GM19328 (cell line): ENCODE data around the gene ALKBH7.
"Not testable (repeated sequence)": the region's sequence is repeated elsewhere in the genome, so short reads cannot be mapped to it uniquely, and the experiment has no call there.

Source experiments
- ATAC-seq: cut with Tn5 transposase; IDR thresholded peaks from one replicate; pipeline ENCODE4 v1.9.1; 2021; ENCODE audit warnings: mild to moderate bottlenecking, moderate library complexity; ENCODE audit not compliant: unreplicated experiment

ALKBH7 gene

DNA sequence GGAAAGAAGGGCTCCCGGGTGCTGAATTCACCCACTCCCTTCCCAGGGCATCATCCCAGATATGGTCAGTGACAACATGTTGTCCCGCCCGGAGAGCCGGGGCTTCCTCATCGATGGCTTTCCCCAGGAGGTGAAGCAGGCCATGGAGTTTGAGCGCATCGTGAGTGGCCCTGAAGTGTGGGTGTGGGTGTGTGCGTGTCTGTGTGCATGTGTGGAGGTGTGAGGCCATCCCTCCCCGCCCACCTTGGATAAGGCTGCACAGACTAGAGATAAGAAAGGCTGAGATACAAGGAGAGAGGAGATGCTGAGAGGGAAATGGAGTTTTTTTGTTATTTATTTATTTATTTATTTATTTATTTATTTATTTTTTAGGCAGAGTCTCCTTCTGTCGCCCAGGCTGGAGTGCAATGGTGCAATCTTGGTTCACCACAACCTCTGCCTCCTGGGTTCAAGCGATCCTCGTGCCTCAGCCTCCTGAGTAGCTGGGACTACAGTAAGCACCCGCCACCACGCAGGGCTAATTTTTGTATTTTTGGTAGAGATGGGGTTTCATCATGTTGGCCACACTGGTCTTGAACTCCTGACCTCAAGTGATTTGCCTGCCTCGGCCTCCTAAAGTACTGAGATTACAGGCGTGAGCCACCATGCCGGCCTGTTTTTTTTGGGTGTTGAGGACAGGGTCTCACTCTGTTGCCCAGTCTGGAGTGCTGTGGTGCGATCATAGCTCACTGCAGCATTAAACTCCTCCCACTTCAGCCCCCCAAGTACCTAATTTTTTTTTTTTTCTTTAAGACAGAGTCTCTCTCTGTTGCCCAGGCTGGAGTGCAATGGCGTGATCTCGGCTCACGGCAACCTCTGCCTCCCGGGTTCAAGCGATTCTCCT lies 27.7 kb downstream of the ALKBH7 start:
- ATAC-seq: not testable (repeated sequence)

DNA sequence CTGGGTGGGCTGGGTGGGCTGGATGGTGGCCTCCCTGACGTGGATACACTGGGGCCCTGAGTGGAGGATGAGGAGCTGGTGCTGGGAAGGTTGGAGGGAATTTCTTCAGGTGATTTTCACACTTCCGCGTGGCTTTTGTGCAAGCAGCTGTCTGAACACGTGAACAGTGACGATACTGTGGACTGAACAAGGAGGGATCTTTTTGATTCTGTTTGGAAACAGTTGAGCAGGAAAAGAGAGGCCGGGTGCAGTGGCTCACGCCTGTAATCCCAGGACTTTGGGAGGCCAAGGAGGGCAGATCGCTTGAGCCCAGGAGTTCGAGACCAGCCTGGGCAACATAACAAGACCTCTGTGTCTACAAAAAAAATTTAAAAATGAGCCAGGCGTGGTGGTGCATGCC lies 29.5 kb downstream of the ALKBH7 start:
- ATAC-seq: no peak

DNA sequence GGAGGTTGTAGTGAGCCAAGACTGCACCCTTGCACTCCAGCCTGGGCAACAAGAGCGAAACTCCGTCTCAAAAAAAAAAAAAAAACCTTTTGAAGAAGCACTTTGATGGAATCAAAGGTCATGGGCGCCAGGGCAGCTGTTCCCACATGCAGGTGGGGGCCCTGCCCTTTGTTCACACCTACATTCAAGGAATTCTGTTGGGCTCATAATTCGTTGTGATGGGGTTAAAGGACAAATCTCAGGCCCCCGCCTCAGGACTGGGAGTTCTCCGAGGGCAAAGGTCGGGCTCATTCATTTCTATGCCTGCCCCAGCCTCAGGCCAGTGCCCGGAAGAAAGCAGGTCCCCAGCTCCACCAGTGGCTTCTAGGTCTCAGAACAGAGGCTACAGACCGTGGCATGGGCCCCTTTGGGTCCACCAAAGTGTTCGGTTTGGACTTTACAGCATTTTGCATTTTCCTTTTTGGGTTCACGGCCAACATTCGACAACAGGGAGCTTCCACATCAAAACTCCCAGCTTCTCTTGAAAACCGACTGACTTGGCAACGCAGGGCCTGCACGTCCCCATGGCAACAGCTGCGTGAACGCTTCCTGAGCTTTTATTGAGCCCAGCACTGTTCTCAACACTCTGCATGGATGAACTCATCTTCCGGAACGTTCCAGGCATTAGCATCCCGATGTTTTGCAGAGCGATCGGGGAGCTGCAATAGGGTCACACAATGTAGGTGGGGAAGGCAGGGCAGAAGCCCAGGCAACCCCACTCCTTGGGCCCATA lies 30.4 kb downstream of the ALKBH7 start:
- ATAC-seq: no peak

DNA sequence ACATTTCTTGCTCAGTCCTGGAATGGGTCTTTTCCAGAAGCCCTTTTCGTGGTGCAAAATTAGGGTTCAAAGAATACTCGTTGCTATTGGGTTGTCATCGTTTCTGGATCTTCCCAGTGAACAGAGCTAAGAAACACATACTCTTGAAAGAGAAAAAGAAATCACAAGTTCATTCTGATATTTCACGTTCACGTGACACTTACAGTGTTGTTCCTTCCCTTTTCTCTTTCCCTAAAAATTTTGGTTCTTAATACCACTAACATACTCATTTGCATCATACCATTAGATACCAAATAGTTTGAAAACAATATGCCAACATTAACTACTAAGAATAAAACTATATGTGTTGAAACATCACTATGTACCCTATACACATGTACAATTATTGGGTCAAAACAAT lies 33.8 kb downstream of the ALKBH7 start:
- no peak for ATAC-seq

DNA sequence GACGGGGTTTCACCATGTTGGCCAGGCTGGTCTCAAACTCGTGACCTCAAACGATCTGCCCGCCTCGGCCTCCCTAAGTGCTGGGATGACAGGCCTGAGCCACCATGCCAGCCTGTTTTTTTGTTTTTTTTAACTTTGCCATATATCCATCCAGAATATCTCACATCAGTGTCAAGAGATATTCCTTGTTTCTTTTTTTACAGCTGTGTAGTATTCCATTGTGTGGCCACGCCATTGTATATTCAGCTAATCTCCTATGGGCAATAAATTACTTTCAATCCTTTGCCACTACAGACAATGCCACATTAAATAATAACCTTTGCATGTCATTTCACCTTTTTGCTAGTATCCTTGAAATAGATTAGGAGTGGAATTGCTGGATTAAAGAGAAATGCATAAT lies 36.8 kb downstream of the ALKBH7 start:
- no peak for ATAC-seq

DNA sequence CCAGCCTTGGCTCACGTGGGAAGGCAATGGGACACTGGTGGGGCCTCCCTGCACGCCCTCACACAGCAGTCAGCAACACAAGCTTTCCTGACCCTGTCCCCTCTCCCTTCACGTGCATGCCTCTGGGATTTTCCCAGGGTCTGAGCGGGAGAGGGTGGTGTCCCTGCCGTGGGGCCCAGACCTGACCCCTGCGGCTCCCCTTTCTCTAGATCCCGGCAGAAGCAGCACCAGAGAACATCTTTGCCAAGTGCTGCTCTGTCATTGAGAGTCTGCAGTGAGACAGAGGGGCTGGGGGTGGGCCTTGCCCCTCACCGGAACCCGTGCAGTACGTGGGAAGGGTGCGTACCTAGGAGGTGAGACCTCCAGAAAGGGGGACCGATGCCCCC lies 39.5 kb downstream of the ALKBH7 start:
- no peak for ATAC-seq

DNA sequence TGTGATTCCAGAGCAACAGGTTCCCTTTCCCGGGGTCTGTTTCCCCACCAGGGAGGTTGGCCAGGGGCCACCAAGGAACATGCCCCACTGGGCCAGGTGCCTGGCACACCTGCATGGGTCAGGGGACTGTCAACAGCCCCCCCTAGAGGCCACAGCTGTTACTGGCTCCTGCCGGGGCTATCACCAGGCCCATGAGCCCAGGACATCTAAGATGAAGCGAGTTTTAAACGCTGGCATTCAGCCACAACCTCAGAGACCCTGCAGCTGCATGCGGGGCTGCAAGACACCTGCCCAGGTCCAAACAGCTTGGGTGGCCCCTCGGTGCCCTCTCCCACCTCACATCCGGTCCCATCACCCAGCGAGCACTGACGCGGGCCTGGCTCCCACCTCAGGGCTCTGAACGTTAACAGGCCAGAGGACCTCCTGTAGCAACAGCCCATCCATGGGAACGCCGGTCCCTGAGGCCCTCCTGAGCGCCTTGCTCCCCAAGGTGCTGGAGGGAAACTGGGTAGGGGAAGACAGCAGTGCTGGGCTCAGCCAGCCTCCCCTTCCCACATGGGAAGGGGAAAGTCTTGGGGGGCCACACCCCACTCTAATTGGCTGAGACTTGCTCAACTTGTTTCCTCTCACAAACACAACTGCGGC lies 40.0 kb downstream of the ALKBH7 start:
- ATAC-seq: no peak

DNA sequence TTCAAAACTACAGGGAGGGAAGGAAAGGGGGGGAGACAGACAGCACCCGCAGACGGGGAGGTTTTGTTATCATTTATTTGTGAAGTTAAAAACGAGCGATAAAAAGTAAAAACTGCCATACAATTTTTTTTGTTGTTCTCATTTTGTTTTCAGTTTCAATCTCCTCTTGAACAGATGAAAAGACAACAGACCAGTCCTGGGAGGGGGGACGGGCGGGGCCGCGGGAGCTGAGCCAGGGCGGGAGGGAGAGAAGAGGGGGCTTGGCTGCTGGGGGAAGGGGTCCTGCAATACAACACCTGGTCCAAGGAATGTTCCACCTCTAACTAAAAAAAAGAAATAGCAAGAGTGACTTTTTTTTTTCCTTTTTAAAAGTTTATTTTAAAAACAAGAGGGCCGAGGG lies 40.7 kb downstream of the ALKBH7 start:
- no peak for ATAC-seq

DNA sequence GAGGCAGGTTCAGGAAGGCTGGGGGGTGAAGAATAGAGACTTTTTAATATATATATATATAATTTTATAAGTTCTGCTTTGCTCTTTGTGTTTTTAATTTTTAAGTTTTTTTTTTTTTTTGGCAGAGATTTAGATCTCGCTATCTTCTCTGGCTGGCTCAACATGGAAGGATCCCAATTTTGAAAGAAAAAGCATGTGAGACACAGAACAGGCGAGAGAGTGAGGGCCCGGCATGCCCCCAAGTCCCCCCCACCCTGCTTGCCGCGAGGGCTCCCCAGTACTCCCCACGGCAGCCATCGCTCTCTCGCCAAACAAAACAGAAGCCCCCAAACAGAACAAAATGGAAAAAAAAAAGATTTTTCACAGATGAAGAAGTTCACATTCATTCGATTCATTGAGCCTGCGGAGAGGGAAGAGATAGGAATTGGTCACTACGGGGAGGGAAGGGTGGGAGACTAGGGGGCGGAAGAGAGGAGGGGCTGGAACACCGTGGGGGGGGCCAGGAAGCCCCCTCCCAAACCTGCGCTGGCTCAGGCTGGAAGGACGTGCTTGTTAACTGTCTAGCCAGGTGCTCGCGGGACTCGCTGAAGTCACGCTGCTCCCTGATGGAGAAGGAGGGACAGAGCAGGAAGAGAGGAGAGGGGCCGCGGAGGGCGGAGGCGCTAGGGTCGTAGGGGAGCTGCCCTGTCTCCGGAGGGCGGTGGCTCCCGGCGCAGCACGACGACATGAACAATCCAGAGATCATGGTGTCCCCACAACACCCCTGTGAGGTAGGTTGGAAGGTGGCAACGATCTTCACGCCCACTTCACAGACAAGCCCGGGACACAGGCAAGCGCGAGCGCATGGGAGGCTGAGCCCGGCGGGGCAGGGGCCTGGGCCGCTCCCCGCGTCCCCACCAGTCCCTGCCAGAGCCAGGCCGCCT lies 41.4 kb downstream of the ALKBH7 start:
- no peak for ATAC-seq

DNA sequence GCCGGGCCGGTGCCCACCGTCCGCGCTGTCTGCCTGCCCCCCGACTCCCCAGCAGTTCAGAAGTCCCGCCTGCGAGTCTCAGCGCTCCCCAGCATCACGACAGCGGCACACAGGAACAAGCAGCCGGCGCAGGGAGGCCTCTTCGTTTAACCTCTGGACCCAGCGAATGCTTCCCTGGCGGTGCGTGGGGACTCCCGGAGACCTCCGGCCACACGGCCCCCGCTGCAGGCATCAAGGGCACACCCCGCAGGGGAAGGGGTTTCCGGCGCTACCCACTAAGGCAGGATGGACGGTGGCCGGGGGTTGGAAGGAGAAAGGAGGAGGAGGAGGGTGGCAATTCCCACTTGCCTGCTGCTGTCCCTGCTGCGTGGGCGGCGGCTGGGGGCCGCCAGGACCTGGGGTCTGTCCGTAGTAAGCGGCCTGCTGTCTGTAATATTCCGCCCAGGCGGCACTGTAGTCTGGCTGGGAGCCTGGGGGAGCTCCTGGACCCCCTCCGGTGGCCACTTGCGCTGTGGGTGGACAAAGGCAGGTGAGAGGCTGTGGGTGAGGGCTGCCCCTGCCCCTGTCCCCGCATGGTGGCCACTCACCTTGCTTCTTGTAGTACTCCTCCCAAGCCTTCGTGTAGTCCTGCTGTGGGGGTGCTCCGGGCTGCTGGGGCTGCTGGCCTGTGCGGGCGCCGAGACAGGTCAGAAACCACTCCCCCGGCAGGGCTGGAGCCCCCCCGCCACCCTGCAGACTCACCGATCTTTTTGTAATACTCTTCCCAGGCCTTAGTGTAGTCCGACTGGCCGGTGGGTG lies 42.4 kb downstream of the ALKBH7 start:
- no peak for ATAC-seq

DNA sequence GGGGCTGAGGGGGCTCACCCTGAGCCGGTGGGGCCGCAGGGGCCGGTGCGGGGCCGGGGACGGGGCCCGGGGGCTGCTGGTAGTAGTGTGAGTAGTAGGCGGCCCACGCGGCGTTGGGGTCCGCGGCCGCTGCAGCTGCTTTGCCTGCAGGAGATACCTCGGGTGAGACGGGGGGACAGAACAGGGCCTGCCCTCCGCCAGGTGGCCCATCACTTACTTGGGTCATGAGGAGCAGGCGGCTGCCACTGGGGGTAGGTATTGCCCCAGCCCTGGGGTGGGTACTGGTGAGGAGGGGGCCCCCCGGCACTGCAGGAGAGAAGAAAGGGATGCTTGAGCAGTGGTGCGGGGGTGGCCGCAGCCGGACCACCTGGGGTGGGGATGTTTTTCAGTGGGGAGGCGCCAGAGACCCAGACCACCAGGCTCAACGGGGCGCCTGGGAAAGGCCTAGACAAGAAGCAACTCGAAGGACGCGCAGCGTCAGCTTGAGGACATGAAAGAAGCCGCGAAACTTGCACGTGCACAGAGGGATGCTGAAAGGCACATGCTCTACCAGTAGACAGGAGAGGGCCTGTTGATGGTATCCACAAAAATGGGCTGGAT lies 43.1 kb downstream of the ALKBH7 start:
- no peak for ATAC-seq

DNA sequence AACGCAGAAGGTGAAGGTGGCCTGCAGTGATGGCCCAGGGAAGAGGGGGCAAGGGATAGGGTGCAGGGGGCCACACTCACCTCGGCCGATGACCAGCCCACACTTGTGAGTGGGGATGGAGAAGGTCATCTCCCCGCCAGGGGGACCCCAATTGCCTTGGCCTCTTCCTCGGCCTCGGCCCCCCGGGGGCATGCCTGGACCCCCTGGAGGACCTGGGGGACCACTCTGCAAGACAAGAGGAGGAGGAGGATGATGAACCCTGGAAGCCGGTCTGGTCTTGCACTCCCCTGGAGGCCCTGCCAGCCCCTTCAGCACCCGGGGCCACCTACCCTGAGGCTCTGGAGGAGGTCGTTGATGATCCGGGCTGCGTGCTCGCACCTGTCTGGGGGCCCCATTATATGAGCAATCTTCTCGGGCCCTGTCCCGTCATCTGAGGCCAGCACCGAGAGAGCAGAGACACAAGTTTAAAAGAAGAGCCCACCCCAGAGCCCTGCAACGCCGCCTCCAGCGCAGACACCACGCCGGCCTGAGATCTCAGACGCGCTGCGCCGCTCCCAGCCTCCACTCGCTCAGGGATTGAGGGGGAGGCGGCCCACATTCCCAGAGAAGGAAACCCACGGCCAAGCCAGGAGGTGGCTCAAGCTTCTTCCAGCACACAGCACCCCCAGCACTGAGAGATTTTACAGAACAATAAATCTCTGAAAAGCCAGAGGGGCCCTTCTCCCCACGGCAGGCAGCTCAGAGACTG lies 44.2 kb downstream of the ALKBH7 start:
- ATAC-seq: no peak

DNA sequence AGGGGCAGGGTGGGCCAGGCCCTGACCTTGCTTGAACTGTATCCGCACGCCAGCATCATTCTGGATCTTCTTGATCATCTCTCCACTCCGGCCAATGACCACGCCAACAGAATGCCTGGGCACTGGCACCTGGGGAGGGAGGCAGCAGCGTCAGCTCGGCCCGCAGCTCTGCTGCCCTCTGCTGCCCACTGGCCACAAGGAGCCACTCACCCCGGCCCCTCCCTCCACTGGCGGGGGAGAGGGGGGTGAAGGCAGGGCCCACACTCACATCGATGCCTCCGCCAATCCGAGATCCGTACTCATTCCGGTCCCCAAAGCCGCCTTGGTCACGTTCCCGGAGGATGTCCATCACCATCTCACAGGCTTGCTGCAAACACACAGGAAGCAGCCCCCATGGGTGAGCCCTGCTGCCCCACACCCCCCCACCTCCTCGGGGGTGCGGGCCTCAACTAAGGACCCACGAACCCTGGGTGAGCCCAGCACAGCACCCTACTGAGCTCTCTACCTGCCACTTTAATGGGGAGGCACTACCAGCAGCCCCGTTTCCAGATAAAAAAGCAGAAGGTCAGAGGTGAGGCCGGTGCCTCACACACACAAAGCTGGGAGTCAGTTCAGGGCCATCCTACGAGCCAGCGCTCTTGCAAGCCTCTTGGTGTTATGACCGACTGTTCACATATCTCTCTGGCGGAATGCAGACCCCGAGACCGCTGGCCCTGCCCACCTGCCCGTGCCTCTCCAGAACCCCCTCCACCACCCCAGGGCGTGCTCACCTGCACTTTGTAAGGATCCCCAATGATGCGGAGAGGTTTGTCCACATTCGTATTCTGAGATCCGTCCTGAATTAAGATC lies 45.3 kb downstream of the ALKBH7 start:
- ATAC-seq: no peak

DNA sequence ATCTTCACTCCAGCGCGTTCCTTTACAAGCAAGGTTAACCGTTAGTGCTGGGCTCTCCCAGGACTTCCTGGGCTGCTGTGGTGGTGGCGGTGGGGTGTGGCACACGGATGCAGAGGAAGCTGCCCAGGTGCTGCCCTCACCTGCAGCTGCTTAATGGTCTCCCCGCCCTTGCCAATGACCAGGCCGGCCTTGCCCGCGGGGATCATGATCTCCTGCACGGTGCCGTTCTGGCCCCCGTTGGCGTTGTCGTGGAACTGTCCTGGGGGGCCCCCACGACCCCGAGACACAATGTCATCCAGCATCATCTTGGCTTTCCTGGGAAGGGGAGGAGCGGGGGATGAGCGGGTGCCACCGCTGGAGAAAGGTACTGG lies 46.0 kb downstream of the ALKBH7 start:
- no peak for ATAC-seq

DNA sequence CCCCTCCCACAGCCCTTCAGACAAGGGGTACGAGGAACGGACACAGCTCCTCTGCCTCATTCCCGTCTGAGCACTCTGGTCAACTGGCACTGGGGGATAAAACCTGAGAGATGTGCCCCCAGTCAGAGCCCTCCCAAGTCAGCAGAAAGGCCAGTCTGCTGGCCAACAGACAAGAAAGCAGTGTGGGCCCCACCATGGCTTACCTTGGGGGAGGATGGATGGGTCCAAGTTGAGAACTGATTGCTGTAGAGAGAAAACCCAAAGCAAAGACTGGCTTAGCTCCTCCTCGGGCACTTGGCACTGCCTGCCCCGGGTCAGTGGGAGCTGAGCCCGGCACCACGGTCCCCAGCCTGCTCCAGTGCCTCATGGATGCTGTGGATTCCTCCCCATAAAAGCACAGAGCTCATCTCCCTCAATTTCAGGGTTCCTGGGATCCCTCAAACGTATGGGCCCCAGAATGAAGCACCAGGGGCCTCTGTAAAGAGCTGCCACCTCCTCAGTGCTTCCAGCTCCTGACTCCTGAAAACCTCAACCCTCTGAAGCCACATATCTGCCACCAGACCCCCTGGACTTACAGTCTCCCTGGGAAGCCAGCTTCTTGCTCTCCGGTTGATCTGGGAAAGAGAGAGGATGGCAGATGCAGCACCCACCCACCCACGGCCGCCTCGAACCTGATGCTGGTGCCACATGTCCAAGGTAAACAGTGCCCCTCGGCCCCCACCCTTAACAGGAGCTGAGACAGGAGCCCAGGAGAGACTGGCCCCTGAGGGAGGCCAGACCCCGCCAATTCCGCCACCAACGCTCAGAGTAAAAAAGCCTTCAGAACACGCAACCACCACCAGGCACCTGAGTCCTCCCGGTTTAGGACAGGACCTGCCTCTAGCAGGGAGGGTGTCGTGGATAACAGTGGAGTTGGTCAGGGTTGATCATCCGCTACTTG lies 48.8 kb downstream of the ALKBH7 start:
- ATAC-seq: no peak

DNA sequence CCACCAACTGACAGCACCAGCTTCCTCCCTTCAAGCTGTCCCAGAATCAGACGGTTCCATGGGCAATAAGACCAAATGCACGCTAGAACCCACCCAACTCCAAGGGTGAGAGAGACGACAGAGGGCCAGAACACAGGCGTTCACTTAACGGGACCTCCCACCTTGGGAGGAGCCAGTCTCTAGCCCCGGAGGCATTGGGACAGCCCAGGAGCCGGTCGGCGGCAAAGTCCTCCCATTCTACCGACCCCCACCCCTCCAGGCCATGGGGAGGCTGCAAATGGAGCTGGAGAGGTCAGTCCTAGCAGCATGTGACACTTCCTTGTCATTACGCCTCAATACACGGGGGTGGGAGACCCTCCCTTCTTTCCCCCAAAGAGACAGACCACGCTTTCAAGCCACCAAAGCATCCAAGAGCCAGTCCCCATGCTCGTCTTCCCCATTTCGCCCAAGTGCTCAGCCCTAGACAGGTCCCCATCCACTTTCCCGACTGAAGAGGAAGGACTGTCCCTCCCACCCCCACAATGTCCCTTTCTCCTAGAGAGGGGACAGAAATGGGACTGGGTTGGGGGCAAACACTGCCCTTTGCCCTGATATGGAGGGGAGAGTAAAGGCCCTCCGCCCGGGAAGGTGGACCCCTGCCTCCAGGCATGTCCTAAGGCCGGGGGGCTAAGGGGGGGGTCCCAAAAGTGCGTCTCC lies 51.1 kb downstream of the ALKBH7 start:
- no peak for ATAC-seq
